ENCODE results near the gene UTS2B. TPM values are rescaled to one million over a fixed set of nuclear protein-coding genes. Genes with fewer than 3 reads are reported as not detected.

Gene UTS2B
- total RNA-seq, 1 donor from 2014 or later = 0.65 TPM

GRCh38 chr3:191234216-191234615 lies 96.1 kb downstream of the UTS2B start:
- no peak for ATAC-seq
- intact Hi-C loops (cut with DNase I) = no loop called here
- DNase-seq (ENCODE audit: missing footprints) = no peak

- ATAC-seq (no peak), DNase-seq (ENCODE audit: missing footprints) (no peak)
- intact Hi-C loops (cut with DNase I) = no loop called here
These were observed 102.8 kb downstream of the UTS2B start for GRCh38 chr3:191227541-191227940.

DNA sequence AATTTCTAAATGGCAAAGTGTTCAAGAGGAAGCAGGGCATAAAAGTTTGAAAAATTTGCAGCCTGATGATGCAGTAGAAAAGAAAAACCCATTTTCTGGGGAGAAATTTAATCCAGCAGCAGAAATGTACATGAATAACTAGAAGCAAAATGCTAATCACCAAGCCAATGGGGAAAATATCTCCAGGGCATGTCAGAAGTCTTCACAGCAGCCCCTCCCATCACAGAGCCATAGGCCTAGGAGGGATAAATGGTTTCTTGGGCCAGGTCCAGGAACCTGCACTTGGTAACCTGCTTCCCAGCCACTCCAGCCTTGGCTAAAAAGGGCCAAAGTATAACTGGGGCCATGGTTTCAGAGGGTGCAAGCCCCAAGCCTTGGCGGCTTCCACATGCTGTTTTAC lies 108.7 kb downstream of the UTS2B start:
- intact Hi-C loops (cut with DNase I) = no loop called here
- no peak for DNase-seq (ENCODE audit: missing footprints)
- no peak for ATAC-seq

DNA sequence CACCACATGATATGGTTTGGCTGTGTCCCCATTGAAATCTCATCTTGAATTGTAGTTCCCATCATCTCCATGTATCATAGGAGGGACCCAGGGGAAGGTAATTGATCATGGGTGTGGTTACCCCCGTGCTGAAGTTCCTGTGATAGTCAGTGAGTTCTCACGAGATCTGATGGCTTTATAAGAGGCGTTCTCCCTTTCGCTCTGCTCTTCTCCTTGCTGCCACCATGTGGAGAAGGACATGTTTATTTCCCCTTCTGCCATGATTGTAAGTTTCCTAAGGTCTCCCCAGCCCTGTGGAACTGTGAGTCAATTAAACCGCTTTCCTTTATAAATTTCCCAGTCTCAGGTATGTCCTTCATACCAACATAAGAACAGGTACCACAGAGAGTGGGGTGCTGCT lies 109.4 kb downstream of the UTS2B start:
- intact Hi-C loops (cut with DNase I) = no loop called here
- ATAC-seq (no peak), DNase-seq (ENCODE audit: missing footprints) (no peak)

DNA sequence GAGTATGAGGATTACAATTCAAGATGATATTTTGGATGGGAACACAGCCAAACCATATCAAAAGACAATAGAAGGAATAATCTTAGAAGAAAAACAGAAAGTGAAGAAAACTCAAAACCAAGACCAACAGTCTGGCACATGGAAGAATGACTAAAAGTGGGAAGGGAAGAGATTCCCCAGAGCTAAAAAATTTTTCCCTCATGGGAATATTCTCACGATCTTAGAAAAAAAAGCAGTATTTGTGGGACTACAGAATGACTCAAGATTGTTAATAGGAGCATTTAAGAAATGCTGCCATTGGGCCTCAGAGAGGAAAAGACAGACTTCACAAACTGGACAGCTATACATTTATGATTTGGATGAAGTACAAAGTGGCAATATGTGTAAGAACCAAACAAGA lies 113.0 kb downstream of the UTS2B start:
- intact Hi-C loops (cut with DNase I) = no loop called here

More for the DNA sequence above, 113.0 kb downstream of the UTS2B start:
- no peak for DNase-seq (ENCODE audit: missing footprints)
- ATAC-seq = no peak

Other genes starting within 250 kb of the UTS2B start
- gene OSTN, start 131.3 kb downstream of the UTS2B start, total RNA-seq = 0.11 TPM
- 57.8 TPM for gene CCDC50, start 1.1 kb downstream of the UTS2B start, total RNA-seq
- not detected for gene PYDC2, start 130.6 kb upstream of the UTS2B start, total RNA-seq

All from Right ventricle myocardium inferior (tissue), 1 donor.